PC-3 (cell line): ENCODE data around the gene GABRA1. TPM values are rescaled to one million over a fixed set of nuclear protein-coding genes. Genes with fewer than 3 reads are reported as not detected.

Source experiments
- ATAC-seq: fragments of 200-7000 bp; cut with Tn5 transposase; 2 replicates; pipeline ENCODE4 v1.9.1; 2020; ENCODE audit warnings: mild to moderate bottlenecking, moderate library complexity
- Bru-seq: library from RNA; stranded (reverse); fragments of 400-500 nt; gene quantifications from one replicate; lab custom pipeline; 2021; lab: Mats Ljungman, UMichigan
- BruChase-seq, 2 experiments: library from RNA; stranded (reverse); fragments of 400-500 nt; gene quantifications; one replicate each; lab custom pipeline; 2021; lab: Mats Ljungman, UMichigan
- BruUV-seq: library from RNA; stranded (reverse); fragments of 400-500 nt; replicated peaks from 2 replicates; lab custom pipeline; 2021; lab: Mats Ljungman, UMichigan
- CTCF ChIA-PET: fragments of 300-600 bp; sonication (Branson Sonifier 250); formaldehyde crosslinking; loops from one replicate; lab custom pipeline; 2022; ENCODE audit warnings: antibody characterized with exemption; lab: Charles Lee
- POLR2A ChIA-PET: fragments of 300-600 bp; sonication (Branson Sonifier 250); formaldehyde crosslinking; loops from one replicate; lab custom pipeline; 2022; ENCODE audit warnings: antibody characterized with exemption; ENCODE audit not compliant: unreplicated experiment; lab: Charles Lee
- DNase-seq: peaks from one replicate; pipeline ENCODE4 v3.0.0-alpha.2; 2015
- H2AFZ ChIP-seq: fragments of 300-600 bp; sonication (generic); 2 replicates; pipeline ENCODE4 v1.6.0; 2016; ENCODE audit warnings: antibody characterized with exemption, low read length
- H3F3A ChIP-seq: fragments of 300-600 bp; sonication (generic); one replicate; pipeline ENCODE4 v1.6.0; 2017; ENCODE audit warnings: antibody characterized with exemption, low read length, control low read depth, mild to moderate bottlenecking; ENCODE audit not compliant: unreplicated experiment
- H3K27ac ChIP-seq: fragments of 300-600 bp; sonication (generic); 2 replicates; pipeline ENCODE4 v1.5.1; 2016; ENCODE audit warnings: mild to moderate bottlenecking, low read length
- H3K27me3 ChIP-seq: fragments of 300-600 bp; sonication (generic); 2 replicates; pipeline ENCODE4 v1.6.1; 2016; ENCODE audit warnings: low read length, mixed read lengths
- H3K36me3 ChIP-seq: fragments of 300-600 bp; sonication (generic); 2 replicates; pipeline ENCODE4 v1.6.1; 2016; ENCODE audit warnings: low read depth, mixed run types, low read length, mixed read lengths
- H3K4me1 ChIP-seq: fragments of 300-600 bp; sonication (generic); 2 replicates; pipeline ENCODE4 v1.5.1; 2016; ENCODE audit warnings: low read length; ENCODE audit not compliant: insufficient read depth
- H3K4me2 ChIP-seq: fragments of 300-600 bp; sonication (generic); 2 replicates; pipeline ENCODE4 v1.6.0; 2016; ENCODE audit warnings: low read length
- H3K4me3 ChIP-seq: fragments of 300-600 bp; sonication (generic); 2 replicates; pipeline ENCODE4 v1.5.1; 2016; ENCODE audit warnings: mild to moderate bottlenecking, low read length, mixed read lengths
- H3K79me2 ChIP-seq: fragments of 300-600 bp; sonication (generic); 2 replicates; pipeline ENCODE4 v1.6.1; 2017; ENCODE audit warnings: low read length, mixed read lengths
- H3K9ac ChIP-seq: fragments of 300-600 bp; sonication (generic); 2 replicates; pipeline ENCODE4 v1.6.0; 2016; ENCODE audit warnings: mild to moderate bottlenecking, low read length
- H3K9me2 ChIP-seq: fragments of 300-600 bp; sonication (generic); replicated peaks from 2 replicates; pipeline ENCODE4 v1.6.1; 2016; ENCODE audit warnings: mixed run types, low read length, mixed read lengths
- H3K9me3 ChIP-seq: fragments of 300-600 bp; sonication (generic); 2 replicates; pipeline ENCODE4 v1.6.1; 2016; ENCODE audit warnings: low read length, mixed read lengths
- H4K20me1 ChIP-seq: fragments of 300-600 bp; sonication (generic); 2 replicates; pipeline ENCODE4 v1.6.1; 2016; ENCODE audit warnings: low read length, mixed read lengths
- EZH2 ChIP-seq: fragments of 300-600 bp; sonication (generic); IDR thresholded peaks from one replicate; pipeline ENCODE4 v1.6.1; 2017; ENCODE audit warnings: antibody characterized with exemption, mild to moderate bottlenecking, low read length; ENCODE audit not compliant: unreplicated experiment
- EZH2phosphoT487 ChIP-seq: fragments of 300-600 bp; sonication (generic); IDR thresholded peaks from 2 replicates; pipeline ENCODE4 v1.6.1; 2018; ENCODE audit warnings: mild to moderate bottlenecking, antibody characterized with exemption, low read length, borderline replicate concordance
- intact Hi-C: fragments of 100-400 bp; cut with micrococcal nuclease; formaldehyde crosslinking; loops from 2 replicates; pipeline ENCODE4 v1.9.0; 2023
- long read RNA-seq: library from polyadenylated mRNA; unstranded; transcript quantifications from one replicate; pipeline ENCODE4 v2.0.0, GENCODE V29; 2021; ENCODE audit not compliant: unreplicated experiment
- total RNA-seq: library from RNA; depleted of rRNA; stranded (reverse); fragments of >200 nt; gene quantifications from 2 replicates; pipeline ENCODE4 v1.2.3, GENCODE V29; 2014; rRNA removed
- TF ChIP-seq, protein P1 (sequence below): fragments of 300-600 bp; sonication (generic); conservative IDR thresholded peaks from 2 replicates; pipeline ENCODE4 v1.5.1; 2017; ENCODE audit warnings: antibody characterized with exemption, low read depth, mild to moderate bottlenecking, low read length

The GABRA1 gene
- total RNA-seq (not detected in 2 replicates), Bru-seq, nascent RNA (percentile 2 among the genes with signal in this experiment), BruChase-seq, experiment 1, labeled RNA remaining after a 6-hour chase (not detected), BruChase-seq, experiment 2, labeled RNA remaining after a 2-hour chase (not detected)
- long read RNA-seq = 0 reads

DNA sequence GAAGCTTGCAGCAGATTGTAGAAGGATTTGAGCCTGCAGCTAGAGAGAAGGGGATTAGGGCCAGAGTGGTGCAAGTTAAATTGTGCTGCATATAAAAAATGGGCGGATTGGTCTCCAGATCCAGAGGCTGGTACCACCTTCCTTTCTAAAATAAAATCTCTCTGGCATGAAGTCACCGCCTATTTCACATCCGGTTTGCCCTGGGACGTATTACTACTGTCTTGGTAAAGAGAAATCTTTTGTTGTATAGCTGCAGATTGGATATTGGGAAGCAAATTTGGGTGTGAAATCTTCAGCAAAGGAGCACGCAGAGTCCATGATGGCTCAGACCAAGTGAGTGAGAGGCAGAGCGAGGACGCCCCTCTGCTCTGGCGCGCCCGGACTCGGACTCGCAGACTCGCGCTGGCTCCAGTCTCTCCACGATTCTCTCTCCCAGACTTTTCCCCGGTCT, at the start of gene GABRA1:
Gene GABRA1 (plus strand): TSS at position 180 of the 451 bp plus-strand sequence. CDS start 2,691 bp downstream, outside the sequence.
- intact Hi-C loops = no loop called here
- Histone ChIP-seq H3K4me2 (no peak within 1 kb of the TSS), H3K9me3 (no peaks in the 10 kb centered on the region), H3K9ac (no peak within 1 kb of the TSS), H3F3A (no peaks in the 10 kb centered on the region), H3K79me2 (no peaks in the 10 kb centered on the region), H3K27ac (no peak within 1 kb of the TSS), H3K9me2 (no peaks in the 10 kb centered on the region), H3K4me1 (no peaks in the 10 kb centered on the region), H3K27me3 (peaks cover 30% of the 10 kb centered on the region; the same call in 1 of the 2 replicates), H4K20me1 (no peaks in the 10 kb centered on the region), H3K36me3 (no peaks in the 10 kb centered on the region), H3K4me3 (no peak within 1 kb of the TSS), H2AFZ (no peak within 1 kb of the TSS)
- CTCF ChIA-PET = no interaction called here
- ATAC-seq (no peak), DNase-seq (no peak)
- TF ChIP-seq EZH2 (no peak), EZH2phosphoT487 (no peak)
- TF ChIP-seq, protein P1, sequence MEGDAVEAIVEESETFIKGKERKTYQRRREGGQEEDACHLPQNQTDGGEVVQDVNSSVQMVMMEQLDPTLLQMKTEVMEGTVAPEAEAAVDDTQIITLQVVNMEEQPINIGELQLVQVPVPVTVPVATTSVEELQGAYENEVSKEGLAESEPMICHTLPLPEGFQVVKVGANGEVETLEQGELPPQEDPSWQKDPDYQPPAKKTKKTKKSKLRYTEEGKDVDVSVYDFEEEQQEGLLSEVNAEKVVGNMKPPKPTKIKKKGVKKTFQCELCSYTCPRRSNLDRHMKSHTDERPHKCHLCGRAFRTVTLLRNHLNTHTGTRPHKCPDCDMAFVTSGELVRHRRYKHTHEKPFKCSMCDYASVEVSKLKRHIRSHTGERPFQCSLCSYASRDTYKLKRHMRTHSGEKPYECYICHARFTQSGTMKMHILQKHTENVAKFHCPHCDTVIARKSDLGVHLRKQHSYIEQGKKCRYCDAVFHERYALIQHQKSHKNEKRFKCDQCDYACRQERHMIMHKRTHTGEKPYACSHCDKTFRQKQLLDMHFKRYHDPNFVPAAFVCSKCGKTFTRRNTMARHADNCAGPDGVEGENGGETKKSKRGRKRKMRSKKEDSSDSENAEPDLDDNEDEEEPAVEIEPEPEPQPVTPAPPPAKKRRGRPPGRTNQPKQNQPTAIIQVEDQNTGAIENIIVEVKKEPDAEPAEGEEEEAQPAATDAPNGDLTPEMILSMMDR = no peak
- POLR2A ChIA-PET = no interaction called here
- BruUV-seq = no TSS peak

DNA sequence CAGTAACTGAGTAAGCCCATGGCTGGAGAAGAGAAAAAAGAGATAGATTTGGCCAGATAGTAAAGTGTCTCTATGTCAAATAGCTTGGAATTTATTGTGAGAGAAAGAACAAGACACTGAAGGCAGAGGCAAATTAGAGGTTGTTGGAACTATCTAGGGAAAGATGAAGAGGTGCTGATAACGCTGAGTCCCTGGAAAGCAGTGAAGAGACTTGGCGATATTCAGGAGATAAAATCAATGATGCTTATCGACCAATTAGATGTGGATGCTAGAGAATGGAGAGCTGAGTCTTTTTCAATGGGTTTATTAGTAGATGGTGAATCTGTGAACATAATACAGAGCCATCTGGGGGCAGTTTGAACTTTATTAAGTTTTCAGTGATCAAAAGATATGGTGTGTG, 48.6 kb upstream of the GABRA1 start:
- H3K36me3 ChIP-seq = no peaks in the 10 kb centered on the region
- intact Hi-C loops = no loop called here
- H3K27ac ChIP-seq = no peak overlapping the region
- no peaks in the 10 kb centered on the region for H3K4me1 ChIP-seq
- no peaks in the 10 kb centered on the region for H3K79me2 ChIP-seq
- H4K20me1 ChIP-seq = no peaks in the 10 kb centered on the region
- H3K27me3 ChIP-seq = no peaks in the 10 kb centered on the region
- ATAC-seq (no peak), DNase-seq (no peak)
- TF ChIP-seq, protein P1 = no peak
- no peak for TF ChIP-seq EZH2phosphoT487
- no peak for TF ChIP-seq EZH2
- no TSS peak for BruUV-seq
- no peak overlapping the region for H3K9ac ChIP-seq
- no peaks in the 10 kb centered on the region for H3K9me2 ChIP-seq
- H3F3A ChIP-seq = no peaks in the 10 kb centered on the region
- H2AFZ ChIP-seq = no peak overlapping the region
- no peaks in the 10 kb centered on the region for H3K9me3 ChIP-seq
- no peak overlapping the region for H3K4me2 ChIP-seq
- ChIA-PET POLR2A (no interaction called here), CTCF (no interaction called here)
- no peak overlapping the region for H3K4me3 ChIP-seq

DNA sequence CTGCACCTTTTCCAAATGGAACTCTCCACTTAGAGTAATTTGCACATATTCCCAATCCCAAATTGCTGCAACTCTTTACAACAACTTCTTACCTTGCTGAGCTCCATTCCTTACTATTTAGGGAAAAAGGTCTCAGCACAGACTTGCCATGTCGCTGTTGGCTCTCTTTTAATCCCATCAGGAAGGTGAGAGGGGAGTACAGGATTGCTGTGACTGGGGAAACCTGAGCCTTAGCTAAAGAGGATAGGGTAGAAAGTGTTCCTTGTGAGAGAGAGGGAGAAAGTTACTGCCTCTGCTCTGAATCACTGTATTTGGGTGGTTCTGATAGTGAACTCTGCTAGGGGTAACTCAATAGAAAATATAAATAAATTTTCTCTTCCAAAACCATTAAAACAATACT, 43.7 kb upstream of the GABRA1 start:
- Histone ChIP-seq H3K36me3 (no peaks in the 10 kb centered on the region), H3K4me3 (no peak overlapping the region), H3K27ac (no peak overlapping the region), H3F3A (no peaks in the 10 kb centered on the region), H3K4me1 (no peaks in the 10 kb centered on the region), H3K4me2 (no peak overlapping the region), H3K79me2 (no peaks in the 10 kb centered on the region), H3K9me3 (0 out of 2 replicates have a peak, but pooled peaks cover 5% of the 10 kb centered on the region), H3K9ac (no peak overlapping the region), H2AFZ (no peak overlapping the region), H4K20me1 (no peaks in the 10 kb centered on the region), H3K27me3 (no peaks in the 10 kb centered on the region), H3K9me2 (no peaks in the 10 kb centered on the region)
- no TSS peak for BruUV-seq
- intact Hi-C loops = no loop called here
- no peak for TF ChIP-seq EZH2phosphoT487
- no peak for TF ChIP-seq EZH2
- TF ChIP-seq, protein P1 = no peak
- DNase-seq (no peak), ATAC-seq (no peak)
- POLR2A ChIA-PET = no interaction called here
- CTCF ChIA-PET = no interaction called here
